ENCODE measurements around the gene C14orf180. TPM values are rescaled to one million over a fixed set of nuclear protein-coding genes. Genes with fewer than 3 reads are reported as not detected.

C14orf180 gene
- total and polyA plus RNA-seq, 2 of the 8 experiments (the other 6 are each of a cell fraction or from before 2014, with no cell fraction given) = not detected

DNA sequence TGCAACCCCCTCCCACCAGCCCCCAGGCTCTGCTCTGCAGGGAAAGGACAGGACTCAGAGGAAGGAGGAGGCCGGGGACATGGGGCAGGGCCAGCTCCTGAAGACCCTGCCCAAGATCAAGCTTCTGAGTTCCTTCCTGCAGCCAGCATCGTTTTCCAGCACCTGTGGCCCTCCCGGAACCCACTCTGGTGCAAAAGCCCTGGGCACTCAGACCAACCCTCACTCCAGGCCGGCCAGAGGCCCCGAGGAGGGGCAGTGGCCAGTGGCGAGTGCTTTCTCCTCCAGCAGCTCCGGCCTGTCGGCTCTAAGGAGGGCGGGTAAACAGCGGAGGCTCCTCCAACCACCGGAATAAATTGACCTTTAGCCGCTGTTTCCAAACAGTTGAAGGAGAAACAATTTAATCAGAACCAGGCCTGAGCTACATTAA is 14.2 kb downstream of the C14orf180 start:
- DNase-seq (ENCODE audit: low read depth in 1 of 2, low spot score in 2 of 2) (no peak), FAIRE-seq (no peak)
- Histone ChIP-seq H3K4me1 (replicated peaks in 1 of 4; ENCODE audit: control insufficient read depth in 3 of 4, insufficient read depth in 4 of 4, low read length in 3 of 4) (no peaks in the 10 kb centered on the region), H2BK20ac (ENCODE audit: low read length) (no peak overlapping the region), H3K56ac (replicated peaks; ENCODE audit: insufficient read length, low read depth, low read length) (no peak overlapping the region), H2AK5ac (ENCODE audit: low read depth, low read length) (no peak overlapping the region), H2BK120ac (replicated peaks; ENCODE audit: low read depth, low read length) (no peak overlapping the region), H2BK12ac (ENCODE audit: low read depth, low read length) (no peak overlapping the region), H3K36me3 (ENCODE audit: control insufficient read depth in 2 of 4, insufficient read depth in 4 of 4, low read length in 3 of 4) (no peaks in the 10 kb centered on the region; a peak in 1 of 8 replicates), H2BK15ac (ENCODE audit: low read length) (no peak overlapping the region), H3K4me3 (ENCODE audit: extremely low read depth in 1 of 4, insufficient read depth in 2 of 4, low read depth in 3 of 4, low read length in 4 of 4) (no peak overlapping the region), H3K9ac (replicated peaks in 1 of 4; ENCODE audit: extremely low read depth in 1 of 4, low read depth in 3 of 4, low read length in 3 of 4) (no peak overlapping the region), H3K79me1 (ENCODE audit: low read depth, low read length) (peaks cover 4% of the 10 kb centered on the region; the same call in 1 of the 2 replicates), H3K4me2 (ENCODE audit: insufficient read depth in 1 of 2, low read depth in 2 of 2, low read length in 2 of 2) (no peak overlapping the region), H2AFZ (ENCODE audit: low read length) (no peak overlapping the region), H3K18ac (ENCODE audit: extremely low read depth, low read length) (no peak overlapping the region), H4K8ac (ENCODE audit: extremely low read depth, insufficient read depth, low read length) (no peak overlapping the region), H3K4ac (replicated peaks; ENCODE audit: insufficient read length, low read depth, low read length) (no peak overlapping the region), H3K27ac (ENCODE audit: low read depth, low read length) (no peak overlapping the region), H3K79me2 (ENCODE audit: control insufficient read depth in 1 of 2, insufficient read depth in 2 of 2, low read length in 2 of 2) (no peaks in the 10 kb centered on the region), H3K14ac (ENCODE audit: insufficient read length) (no peak overlapping the region), H4K5ac (ENCODE audit: insufficient read length, low read depth, low read length) (no peak overlapping the region), H4K20me1 (replicated peaks in 1 of 2; ENCODE audit: control insufficient read depth in 1 of 2, insufficient read depth in 2 of 2, low read length in 2 of 2) (peaks cover 0 to 6% of the 10 kb centered on the region in 2 experiments), H3K23me2 (ENCODE audit: low read depth, low read length) (no peaks in the 10 kb centered on the region), H3K27me3 (replicated peaks in 1 of 4; ENCODE audit: control insufficient read depth in 3 of 4, extremely low read depth in 1 of 4, insufficient read depth in 3 of 4, low read length in 3 of 4) (no peaks in the 10 kb centered on the region), H3K23ac (ENCODE audit: insufficient read length) (no peak overlapping the region), H4K91ac (replicated peaks; ENCODE audit: insufficient read length, low read length) (no peak overlapping the region), H2BK5ac (ENCODE audit: low read depth, low read length) (no peak overlapping the region), H3K9me3 (ENCODE audit: insufficient read depth in 2 of 2, low read depth in 1 of 2, low read length in 1 of 2) (no peaks in the 10 kb centered on the region)
- ChIA-PET CTCF (ENCODE audit: partially characterized antibody) (interaction anchor here (0.7 to 3.0 kb wide), 12 partner anchors 10 to 242 kb away, joined by 3 to 11 read pairs (median 3); no protein-coding TSS in a partner anchor), POLR2A (ENCODE audit: partially characterized antibody) (interaction anchor here (1.0 kb wide), 1 partner anchor 10 kb away, joined by 5 read pairs; the partner anchor contains the start of gene TMEM179)
- 90% methylated on average over 12 of the region's 12 CpGs; no CpG with 5 or more reads in 1 of the 2 experiments for WGBS, 2 experiments (ENCODE audit: extremely low coverage in 1 of 2, insufficient coverage in 1 of 2, insufficient read length in 1 of 2, insufficient replicate concordance in 2 of 2, low coverage in 1 of 2, low lambda C conversion rate in 2 of 2, missing lambda C conversion rate in 1 of 2)
- TF ChIP-seq SIN3A (conservative IDR thresholded peaks at IDR 0.05 in 1 of 2, IDR thresholded peaks at IDR 0.05 in 1 of 2; ENCODE audit: low read depth in 1 of 2, low read length in 2 of 2) (no peak), SIX5 (IDR thresholded peaks at IDR 0.05; ENCODE audit: low read depth, low read length) (no peak), KDM5A (IDR thresholded peaks at IDR 0.05; ENCODE audit: low read length) (no peak), BACH1 (IDR thresholded peaks at IDR 0.05; ENCODE audit: low read length) (no peak), KDM4A (IDR thresholded peaks at IDR 0.05; ENCODE audit: low read depth, low read length, severe bottlenecking) (no peak), CEBPB (IDR thresholded peaks at IDR 0.05; ENCODE audit: low read depth, low read length) (no peak), CHD2 (IDR thresholded peaks at IDR 0.05; ENCODE audit: low read length) (no peak), CREB1 (IDR thresholded peaks at IDR 0.05) (no peak), RNF2 (IDR thresholded peaks at IDR 0.05; ENCODE audit: borderline replicate concordance, low read depth, low read length, missing control alignments, poor library complexity, severe bottlenecking) (no peak), SP4 (IDR thresholded peaks at IDR 0.05; ENCODE audit: low read length) (no peak), SAP30 (IDR thresholded peaks at IDR 0.05; ENCODE audit: insufficient read depth, insufficient replicate concordance, low read length) (no peak), ZNF274 (IDR thresholded peaks at IDR 0.05; ENCODE audit: borderline replicate concordance, extremely low read depth, low read length) (no peak)
- TF ChIP-seq, protein P1, sequence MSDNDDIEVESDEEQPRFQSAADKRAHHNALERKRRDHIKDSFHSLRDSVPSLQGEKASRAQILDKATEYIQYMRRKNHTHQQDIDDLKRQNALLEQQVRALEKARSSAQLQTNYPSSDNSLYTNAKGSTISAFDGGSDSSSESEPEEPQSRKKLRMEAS (IDR thresholded peaks at IDR 0.05) = no peak
- TF ChIP-seq, protein P2, sequence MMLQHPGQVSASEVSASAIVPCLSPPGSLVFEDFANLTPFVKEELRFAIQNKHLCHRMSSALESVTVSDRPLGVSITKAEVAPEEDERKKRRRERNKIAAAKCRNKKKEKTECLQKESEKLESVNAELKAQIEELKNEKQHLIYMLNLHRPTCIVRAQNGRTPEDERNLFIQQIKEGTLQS (IDR thresholded peaks at IDR 0.05; ENCODE audit: insufficient read depth, low read depth, low read length) = no peak
